SU-DHL-6 (cell line): ENCODE measurements around the gene NDFIP1.

Experiments used
- CTCF ChIP-seq: fragments of 200-600 bp; sonication (generic); IDR thresholded peaks from one replicate; pipeline ENCODE4 v1.5.1; 2017; ENCODE audit warnings: antibody characterized with exemption, mild to moderate bottlenecking, low read length, moderate library complexity; ENCODE audit not compliant: insufficient read depth, poor library complexity, severe bottlenecking
- EZH2phosphoT487 ChIP-seq: fragments of 200-600 bp; sonication (generic), shearing (Covaris generic); conservative IDR thresholded peaks from 2 replicates; pipeline ENCODE4 v1.6.1; 2018; ENCODE audit warnings: mild to moderate bottlenecking, antibody characterized with exemption, low read length, moderate library complexity, mixed read lengths

DNA sequence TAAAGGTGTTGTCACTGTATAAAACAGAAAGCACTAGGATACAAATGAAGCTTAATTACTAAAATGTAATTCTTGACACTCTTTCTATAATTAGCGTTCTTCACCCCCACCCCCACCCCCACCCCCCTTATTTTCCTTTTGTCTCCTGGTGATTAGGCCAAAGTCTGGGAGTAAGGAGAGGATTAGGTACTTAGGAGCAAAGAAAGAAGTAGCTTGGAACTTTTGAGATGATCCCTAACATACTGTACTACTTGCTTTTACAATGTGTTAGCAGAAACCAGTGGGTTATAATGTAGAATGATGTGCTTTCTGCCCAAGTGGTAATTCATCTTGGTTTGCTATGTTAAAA, 43.8 kb downstream of the NDFIP1 start:
- TF ChIP-seq CTCF (no peak), EZH2phosphoT487 (no peak)
